OCI-LY3 (cell line): ENCODE data around the gene ARHGAP22.
A peak's percentile ranks its signal among the peaks of the same experiment; 100 is the strongest.
"Not testable (repeated sequence)": the region's sequence is repeated elsewhere in the genome, so short reads cannot be mapped to it uniquely, and the experiment has no call there.

ENCODE experiments used
- H2AFZ ChIP-seq: fragments of 200-600, 300-600 bp; shearing (Covaris generic); 2 replicates; pipeline ENCODE4 v1.6.0; 2014; ENCODE audit warnings: antibody characterized with exemption, low read depth, low read length
- H3K27ac ChIP-seq: fragments of 200-600, 300-600 bp; sonication (generic); 2 replicates; pipeline ENCODE4 v1.5.1; 2014; ENCODE audit warnings: mild to moderate bottlenecking, low read length, moderate library complexity, mixed read lengths
- H3K27me3 ChIP-seq: fragments of 200-600, 300-600 bp; sonication (generic); 2 replicates; pipeline ENCODE4 v1.6.1; 2014; ENCODE audit warnings: low read depth, low read length, mixed read lengths
- H3K36me3 ChIP-seq: fragments of 200-600, 300-600 bp; sonication (generic); replicated peaks from 2 replicates; pipeline ENCODE3; 2014; ENCODE audit warnings: low read depth, low read length, mixed read lengths
- H3K4me1 ChIP-seq: fragments of 300-600, 200-600 bp; sonication (generic); 2 replicates; pipeline ENCODE4 v1.6.1; 2014; ENCODE audit warnings: low read length, mixed read lengths
- H3K4me2 ChIP-seq: fragments of 200-600, 300-600 bp; sonication (generic); 2 replicates; pipeline ENCODE4 v1.6.1; 2014; ENCODE audit warnings: low read length, mixed read lengths
- H3K4me3 ChIP-seq: fragments of 300-600, 200-600 bp; sonication (generic); 2 replicates; pipeline ENCODE4 v1.5.1; 2014; ENCODE audit warnings: antibody characterized with exemption, mild to moderate bottlenecking, low read length, moderate library complexity
- H3K79me2 ChIP-seq: fragments of 300-600, 200-600 bp; shearing (Covaris generic); 2 replicates; pipeline ENCODE4 v1.6.1; 2014; ENCODE audit warnings: mild to moderate bottlenecking, low read length, mixed read lengths
- H3K9ac ChIP-seq: fragments of 300-600, 200-600 bp; shearing (Covaris generic); 2 replicates; pipeline ENCODE4 v1.6.0; 2014; ENCODE audit warnings: mild to moderate bottlenecking, low read length, moderate library complexity
- H3K9me3 ChIP-seq: fragments of 200-600, 300-600 bp; shearing (Covaris generic); 2 replicates; pipeline ENCODE4 v1.6.1; 2014; ENCODE audit warnings: low read length, mixed read lengths; ENCODE audit not compliant: insufficient read depth
- H4K20me1 ChIP-seq: fragments of 200-600, 300-600 bp; sonication (generic); 2 replicates; pipeline ENCODE4 v1.6.1; 2016; ENCODE audit warnings: low read length, mixed read lengths; ENCODE audit not compliant: insufficient read depth
- EZH2phosphoT487 ChIP-seq: fragments of 200-600 bp; shearing (Covaris generic); IDR thresholded peaks from 2 replicates; pipeline ENCODE4 v1.6.1; 2018; ENCODE audit warnings: antibody characterized with exemption, mixed run types, low read depth
- TF ChIP-seq, protein P1 (sequence below): fragments of 200-600, 300-600 bp; sonication (generic); IDR thresholded peaks from 2 replicates; pipeline ENCODE4 v1.5.1; 2014; ENCODE audit warnings: antibody characterized with exemption, low read length, low read depth

Gene ARHGAP22

DNA sequence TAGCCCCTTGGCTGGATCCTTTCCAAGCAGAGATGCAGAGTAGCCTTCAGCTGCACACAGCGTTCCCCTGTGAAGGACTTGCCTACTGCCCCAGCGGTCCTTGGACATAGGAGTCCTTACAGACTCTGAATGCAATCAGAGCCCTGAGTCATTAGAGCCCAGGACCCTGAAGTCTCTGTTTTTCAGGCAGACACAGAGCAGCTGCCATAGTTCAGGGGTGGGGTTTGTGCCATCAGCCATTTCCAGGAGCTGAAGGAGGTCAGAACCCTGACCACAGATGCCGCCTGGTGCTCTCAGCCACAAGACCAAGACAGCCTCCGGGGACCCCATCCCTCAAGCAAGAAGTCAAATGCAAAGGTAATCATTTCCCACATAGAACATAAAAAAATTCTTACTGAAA, 47.0 kb upstream of the ARHGAP22 start:
- Histone ChIP-seq H3K27me3 (peaks cover 45% of the 10 kb centered on the region), H3K4me2 (no peak overlapping the region; the same call in 1 of the 2 replicates)
- TF ChIP-seq, protein P1, sequence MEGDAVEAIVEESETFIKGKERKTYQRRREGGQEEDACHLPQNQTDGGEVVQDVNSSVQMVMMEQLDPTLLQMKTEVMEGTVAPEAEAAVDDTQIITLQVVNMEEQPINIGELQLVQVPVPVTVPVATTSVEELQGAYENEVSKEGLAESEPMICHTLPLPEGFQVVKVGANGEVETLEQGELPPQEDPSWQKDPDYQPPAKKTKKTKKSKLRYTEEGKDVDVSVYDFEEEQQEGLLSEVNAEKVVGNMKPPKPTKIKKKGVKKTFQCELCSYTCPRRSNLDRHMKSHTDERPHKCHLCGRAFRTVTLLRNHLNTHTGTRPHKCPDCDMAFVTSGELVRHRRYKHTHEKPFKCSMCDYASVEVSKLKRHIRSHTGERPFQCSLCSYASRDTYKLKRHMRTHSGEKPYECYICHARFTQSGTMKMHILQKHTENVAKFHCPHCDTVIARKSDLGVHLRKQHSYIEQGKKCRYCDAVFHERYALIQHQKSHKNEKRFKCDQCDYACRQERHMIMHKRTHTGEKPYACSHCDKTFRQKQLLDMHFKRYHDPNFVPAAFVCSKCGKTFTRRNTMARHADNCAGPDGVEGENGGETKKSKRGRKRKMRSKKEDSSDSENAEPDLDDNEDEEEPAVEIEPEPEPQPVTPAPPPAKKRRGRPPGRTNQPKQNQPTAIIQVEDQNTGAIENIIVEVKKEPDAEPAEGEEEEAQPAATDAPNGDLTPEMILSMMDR, result no peak
- no peak for TF ChIP-seq EZH2phosphoT487

DNA sequence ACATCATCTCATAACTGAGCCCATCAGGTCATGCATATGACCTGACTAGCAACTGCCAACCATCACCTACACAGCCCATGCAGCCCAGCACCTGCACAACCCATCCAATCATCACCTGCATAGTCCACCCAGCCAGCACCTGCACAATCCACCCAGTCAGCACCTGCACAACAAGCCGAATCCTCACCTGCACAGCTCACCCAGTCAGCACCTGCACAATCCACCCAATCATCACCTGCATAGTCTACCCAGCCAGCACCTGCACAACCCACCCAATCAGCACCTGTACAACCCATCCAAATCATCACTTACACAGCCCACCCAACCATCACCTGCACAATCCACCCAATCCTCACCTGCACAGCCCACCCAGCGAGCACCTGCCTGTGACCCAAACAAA, 46.4 kb upstream of the ARHGAP22 start:
- no peak overlapping the region for H2AFZ ChIP-seq
- H3K27me3 ChIP-seq, result peaks cover 48% of the 10 kb centered on the region
- no peaks in the 10 kb centered on the region for H3K36me3 ChIP-seq
- H3K4me2 ChIP-seq, result no peak overlapping the region
- peaks cover 13% of the 10 kb centered on the region for H3K4me1 ChIP-seq
- H3K4me3 ChIP-seq, result no peak overlapping the region
- H3K27ac ChIP-seq, result no peak overlapping the region
- H4K20me1 ChIP-seq, result no peaks in the 10 kb centered on the region
- H3K9me3 ChIP-seq, result no peaks in the 10 kb centered on the region
- no peak overlapping the region for H3K9ac ChIP-seq
- H3K79me2 ChIP-seq, result no peaks in the 10 kb centered on the region
- no peak for TF ChIP-seq EZH2phosphoT487
- TF ChIP-seq, protein P1, result no peak

More for the DNA sequence above, 47.0 kb upstream of the ARHGAP22 start:
- no peaks in the 10 kb centered on the region for H3K36me3 ChIP-seq
- peaks cover 15% of the 10 kb centered on the region for H3K4me1 ChIP-seq
- no peak overlapping the region for H3K27ac ChIP-seq
- H3K9me3 ChIP-seq, result no peaks in the 10 kb centered on the region
- H3K9ac ChIP-seq, result no peak overlapping the region
- no peaks in the 10 kb centered on the region for H4K20me1 ChIP-seq
- H3K4me3 ChIP-seq, result no peak overlapping the region
- H3K79me2 ChIP-seq, result no peaks in the 10 kb centered on the region
- H2AFZ ChIP-seq, result no peak overlapping the region

DNA sequence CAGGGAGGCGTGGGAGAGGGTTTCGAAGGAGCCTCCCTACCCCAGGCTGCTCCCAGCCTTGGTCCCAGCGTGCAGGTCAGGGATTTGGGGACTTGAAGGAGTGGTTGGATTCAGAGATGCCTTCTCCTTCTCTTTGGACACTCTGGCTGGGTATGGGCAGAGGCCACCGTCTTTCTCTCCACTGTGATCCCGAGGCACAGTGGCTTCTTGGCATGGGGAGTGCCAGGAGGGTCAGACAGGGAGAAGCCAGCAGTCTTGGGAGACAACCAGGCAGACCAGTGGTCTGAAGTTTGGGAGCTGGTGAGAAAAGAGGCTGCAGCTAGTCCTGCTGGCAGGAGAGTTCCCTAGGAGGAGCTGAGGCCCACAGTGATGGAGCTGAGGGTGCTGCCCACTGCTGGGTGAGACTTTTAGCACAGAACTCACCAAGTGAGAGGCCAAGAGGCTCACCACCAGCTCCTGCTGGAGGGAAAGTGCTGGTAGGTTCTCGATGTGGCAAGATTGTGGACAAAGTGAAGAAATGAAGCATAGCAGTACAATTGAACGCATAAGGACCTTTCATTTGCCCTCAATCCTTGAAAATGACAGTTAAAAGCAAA, 44.6 kb upstream of the ARHGAP22 start:
- no peak overlapping the region for H3K27ac ChIP-seq
- H3K9me3 ChIP-seq, result no peaks in the 10 kb centered on the region
- peaks cover 13% of the 10 kb centered on the region for H3K4me1 ChIP-seq
- H3K9ac ChIP-seq, result no peak overlapping the region
- no peaks in the 10 kb centered on the region for H3K79me2 ChIP-seq
- no peak overlapping the region for H2AFZ ChIP-seq
- no peak overlapping the region for H3K4me3 ChIP-seq
- TF ChIP-seq EZH2phosphoT487, result no peak
- TF ChIP-seq, protein P1, result 0 out of 2 replicates have a peak, but pooled peaks have one; percentile 15
- no peaks in the 10 kb centered on the region for H4K20me1 ChIP-seq
- peaks cover 55% of the 10 kb centered on the region for H3K27me3 ChIP-seq
- no peak overlapping the region for H3K4me2 ChIP-seq
- no peaks in the 10 kb centered on the region for H3K36me3 ChIP-seq

DNA sequence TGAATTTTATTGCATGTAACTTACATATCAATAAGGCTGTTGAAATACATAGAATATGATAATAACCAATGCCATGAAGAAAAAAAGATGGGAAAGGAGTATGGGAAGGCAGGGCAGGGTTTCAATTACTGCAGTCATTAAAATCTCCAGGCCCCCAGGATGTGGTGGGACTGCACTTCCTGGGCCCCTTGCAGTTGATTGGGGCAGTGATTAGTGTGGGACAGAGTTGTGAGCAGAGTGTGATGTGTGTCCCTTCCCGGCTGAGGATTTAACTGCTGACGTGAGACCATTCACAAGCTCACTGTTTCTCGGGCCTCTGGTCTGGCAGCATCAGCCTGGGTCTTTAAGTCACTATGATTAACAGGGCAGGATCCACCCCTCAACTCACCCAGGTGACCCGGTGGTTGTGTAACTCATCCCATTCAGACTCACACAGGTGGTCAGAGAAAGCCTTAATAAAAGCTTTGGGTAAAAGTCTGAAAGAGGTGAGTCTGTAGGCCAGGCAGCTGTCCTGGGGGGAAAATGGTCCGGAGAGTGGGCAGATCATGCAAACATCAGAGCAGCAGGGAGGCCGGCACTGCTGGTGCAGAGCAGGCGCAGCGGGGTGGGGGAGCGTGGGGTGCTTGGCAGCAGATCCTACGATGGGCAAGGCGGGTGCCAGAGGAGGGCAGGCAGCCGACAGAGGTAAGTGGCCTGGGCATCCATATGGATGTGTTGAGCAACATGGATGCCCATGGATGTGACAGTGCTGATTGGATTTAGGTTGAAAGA, 43.5 kb upstream of the ARHGAP22 start:
- Histone ChIP-seq H3K27ac (no peak overlapping the region), H3K9me3 (no peaks in the 10 kb centered on the region), H3K4me2 (no peak overlapping the region), H4K20me1 (no peaks in the 10 kb centered on the region), H3K9ac (no peak overlapping the region), H2AFZ (no peak overlapping the region), H3K79me2 (no peaks in the 10 kb centered on the region), H3K4me3 (no peak overlapping the region), H3K4me1 (peaks cover 13% of the 10 kb centered on the region), H3K27me3 (peaks cover 49% of the 10 kb centered on the region), H3K36me3 (no peaks in the 10 kb centered on the region)
- TF ChIP-seq, protein P1, result no peak
- TF ChIP-seq EZH2phosphoT487, result no peak

DNA sequence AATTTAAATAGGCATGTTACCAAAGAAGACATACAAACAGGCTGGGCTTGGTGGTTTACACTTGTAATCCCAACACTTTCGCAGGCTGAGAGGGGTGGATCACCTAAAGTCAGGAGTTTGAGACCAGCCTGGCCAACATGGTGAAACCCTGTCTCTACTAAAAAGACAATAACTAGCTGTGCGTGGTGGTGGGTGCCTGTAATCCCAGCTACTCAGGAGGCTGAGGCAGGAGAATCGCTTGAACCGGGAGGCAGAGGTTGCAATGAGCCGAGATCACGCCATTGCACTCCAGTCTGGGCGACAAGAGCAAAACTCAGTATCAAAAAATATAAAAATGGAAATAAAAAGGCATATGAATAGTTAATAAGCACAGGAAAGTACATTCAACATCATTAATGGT, 42.2 kb upstream of the ARHGAP22 start:
- not testable (repeated sequence) for H3K9ac ChIP-seq, H3K4me3 ChIP-seq, H3K79me2 ChIP-seq, H2AFZ ChIP-seq, H3K4me2 ChIP-seq, H3K9me3 ChIP-seq, H3K27ac ChIP-seq, H3K36me3 ChIP-seq, H3K4me1 ChIP-seq, H4K20me1 ChIP-seq
- peaks cover 38% of the 10 kb centered on the region for H3K27me3 ChIP-seq
